Dendritic cell treated with granulocyte-macrophage colony-stimulating factor and Interleukin-4, amounts not matched to agents 40 ng/mL and 50 ng/mL, for 4 days (primary cell): ENCODE data around the gene PATZ1.
A peak's percentile ranks its signal among the peaks of the same experiment; 100 is the strongest.
"Not testable (repeated sequence)": the region's sequence is repeated elsewhere in the genome, so short reads cannot be mapped to it uniquely, and the experiment has no call there.

Experiments
- H3K27ac Mint-ChIP-seq: one replicate; pipeline ENCODE4 v1.8.0; 2022; ENCODE audit warnings: mild to moderate bottlenecking, mixed read lengths
- H3K27me3 Mint-ChIP-seq: one replicate; pipeline ENCODE4 v1.8.0; 2022; ENCODE audit warnings: mild to moderate bottlenecking, mixed read lengths
- H3K36me3 Mint-ChIP-seq: one replicate; pipeline ENCODE4 v1.8.0; 2022; ENCODE audit warnings: low read depth, mixed read lengths
- H3K4me1 Mint-ChIP-seq: one replicate; pipeline ENCODE4 v1.8.0; 2022; ENCODE audit warnings: low read depth, mixed read lengths
- H3K4me3 Mint-ChIP-seq: one replicate; pipeline ENCODE4 v1.8.0; 2022; ENCODE audit warnings: mild to moderate bottlenecking, moderate library complexity, mixed read lengths
- H3K9me3 Mint-ChIP-seq: one replicate; pipeline ENCODE4 v1.8.0; 2022; ENCODE audit warnings: mixed read lengths
- intact Hi-C: fragments of 100-400 bp; cut with micrococcal nuclease; formaldehyde crosslinking; loops from one replicate; pipeline ENCODE4 v1.15.0; 2022

PATZ1 gene

GRCh38 chr22:31348009-31348337, 1.8 kb upstream of the PATZ1 start:
- Mint-ChIP-seq H3K27ac (peak overlapping the region; percentile 91), H3K27me3 (peaks cover 13% of the 10 kb centered on the region), H3K4me3 (peak overlapping the region; percentile 80), H3K4me1 (peaks cover 33% of the 10 kb centered on the region), H3K36me3 (peaks cover 27% of the 10 kb centered on the region)
- intact Hi-C loops, result loop anchor here (5.0 kb wide), 1 partner anchor 56 kb away; the partner anchor contains the start of gene PIK3IP1
- not testable (repeated sequence) for H3K9me3 Mint-ChIP-seq

DNA sequence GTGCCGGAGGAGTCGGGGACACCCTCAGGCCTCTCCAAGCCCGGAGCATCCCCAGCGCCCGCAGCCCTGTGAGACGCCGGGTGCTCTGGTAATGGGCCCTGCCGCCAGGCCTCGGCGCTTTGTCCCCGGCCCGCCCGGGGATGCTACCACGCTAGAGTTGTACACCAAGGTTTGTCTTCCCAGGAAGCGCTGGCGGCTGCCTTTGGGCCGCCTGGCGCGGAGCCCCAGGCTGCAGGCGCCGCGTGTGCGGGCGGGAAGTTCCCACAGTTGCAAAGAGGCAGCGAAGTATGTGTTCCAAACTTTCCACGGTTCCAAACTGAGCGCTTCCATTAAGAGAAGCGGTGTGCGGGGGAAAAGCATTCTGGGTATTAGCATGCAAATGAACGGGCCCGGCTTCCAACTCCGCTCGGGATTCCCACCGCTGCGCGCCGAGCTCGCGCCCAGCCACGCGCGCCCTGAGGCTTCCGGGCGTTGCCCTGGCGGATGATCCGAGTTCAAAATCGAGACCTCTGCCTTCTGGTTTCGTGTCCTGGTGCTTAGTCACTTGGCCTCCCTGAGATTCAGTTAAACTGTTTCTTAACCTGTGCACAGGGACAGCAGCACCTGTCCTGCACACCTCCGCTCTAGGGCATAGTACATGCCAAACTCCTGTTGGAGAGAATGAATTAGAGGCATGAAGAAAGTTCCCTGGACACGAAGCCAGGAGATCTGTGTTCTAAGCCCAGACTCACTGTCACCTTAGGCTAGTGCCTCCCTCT, 1.3 kb upstream of the PATZ1 start:
- H3K9me3 Mint-ChIP-seq, result no peaks in the 10 kb centered on the region

GRCh38 chr22:31346733-31347250, 646 bp upstream of the PATZ1 start:
- Mint-ChIP-seq H3K27me3 (peaks cover 13% of the 10 kb centered on the region), H3K9me3 (no peaks in the 10 kb centered on the region), H3K4me1 (peaks cover 44% of the 10 kb centered on the region), H3K27ac (peak overlapping the region; percentile 91), H3K4me3 (peak overlapping the region; percentile 80), H3K36me3 (peaks cover 39% of the 10 kb centered on the region)
- intact Hi-C loops, result loop anchor here (5.0 kb wide), 1 partner anchor 54 kb away; the partner anchor contains the start of gene PIK3IP1

More for the DNA sequence above, 1.3 kb upstream of the PATZ1 start:
- intact Hi-C loops, result loop anchor here (5.0 kb wide), 1 partner anchor 55 kb away; the partner anchor contains the start of gene PIK3IP1
- peaks cover 38% of the 10 kb centered on the region for H3K4me1 Mint-ChIP-seq
- peak overlapping the region; percentile 80 for H3K4me3 Mint-ChIP-seq
- H3K27me3 Mint-ChIP-seq, result peaks cover 13% of the 10 kb centered on the region
- H3K27ac Mint-ChIP-seq, result peak overlapping the region; percentile 91
- peaks cover 32% of the 10 kb centered on the region for H3K36me3 Mint-ChIP-seq

DNA sequence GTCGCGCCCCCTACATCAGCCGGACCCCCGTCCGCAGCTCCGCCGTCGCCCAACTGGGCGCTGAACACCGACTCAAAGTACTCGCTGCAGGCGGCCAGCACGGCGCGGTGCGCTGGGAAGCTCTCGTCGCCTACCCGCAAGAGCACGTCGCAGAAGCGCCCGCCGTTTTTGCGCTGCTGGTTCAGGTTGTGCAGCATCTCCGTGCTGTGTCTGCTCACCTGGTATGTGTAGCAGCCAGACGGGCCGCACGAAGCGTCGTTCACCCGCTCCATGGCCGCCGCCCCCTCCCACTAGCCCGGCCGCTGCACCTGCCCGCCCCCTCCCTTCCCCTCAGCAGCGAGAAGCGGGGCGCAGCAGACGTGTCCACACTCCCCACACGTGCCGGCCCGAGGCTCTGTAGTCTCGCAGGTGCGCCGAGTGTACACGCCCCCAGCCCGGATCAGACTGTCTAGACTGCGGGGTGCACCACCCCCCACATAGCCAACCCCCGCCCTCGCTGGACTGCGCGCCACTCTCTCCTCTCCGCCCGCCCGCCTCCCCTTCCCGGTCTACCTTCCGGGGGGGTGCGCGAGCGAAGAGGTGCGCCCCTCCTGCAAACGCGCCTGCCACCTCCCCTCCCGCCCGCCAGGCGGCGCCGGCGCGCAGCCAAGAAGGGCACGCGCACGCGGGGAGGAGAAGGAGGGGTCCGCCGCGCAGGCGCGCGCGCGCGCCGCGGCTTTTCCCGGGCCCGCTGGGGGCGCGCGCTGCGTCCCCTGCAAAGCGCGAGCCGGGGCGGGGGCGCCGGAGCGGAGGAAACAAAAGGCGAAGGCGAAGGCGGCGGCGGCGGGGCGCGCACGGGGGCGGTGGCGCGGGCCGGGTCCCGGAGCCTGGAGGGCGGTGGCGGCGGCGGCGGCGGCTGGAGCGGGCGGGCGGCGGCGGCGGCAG, 553 bp downstream of the PATZ1 start:
- H3K4me1 Mint-ChIP-seq, result peaks cover 56% of the 10 kb centered on the region
- peaks cover 9% of the 10 kb centered on the region for H3K27me3 Mint-ChIP-seq
- H3K4me3 Mint-ChIP-seq, result peak overlapping the region; percentile 85
- peaks cover 51% of the 10 kb centered on the region for H3K36me3 Mint-ChIP-seq
- no peaks in the 10 kb centered on the region for H3K9me3 Mint-ChIP-seq
- intact Hi-C loops, result loop anchor here (1.0 to 5.0 kb wide), 2 partner anchors 53 to 54 kb away; partner anchors contain the start of genes DRG1 and PIK3IP1
- peak overlapping the region; percentile 91 for H3K27ac Mint-ChIP-seq

DNA sequence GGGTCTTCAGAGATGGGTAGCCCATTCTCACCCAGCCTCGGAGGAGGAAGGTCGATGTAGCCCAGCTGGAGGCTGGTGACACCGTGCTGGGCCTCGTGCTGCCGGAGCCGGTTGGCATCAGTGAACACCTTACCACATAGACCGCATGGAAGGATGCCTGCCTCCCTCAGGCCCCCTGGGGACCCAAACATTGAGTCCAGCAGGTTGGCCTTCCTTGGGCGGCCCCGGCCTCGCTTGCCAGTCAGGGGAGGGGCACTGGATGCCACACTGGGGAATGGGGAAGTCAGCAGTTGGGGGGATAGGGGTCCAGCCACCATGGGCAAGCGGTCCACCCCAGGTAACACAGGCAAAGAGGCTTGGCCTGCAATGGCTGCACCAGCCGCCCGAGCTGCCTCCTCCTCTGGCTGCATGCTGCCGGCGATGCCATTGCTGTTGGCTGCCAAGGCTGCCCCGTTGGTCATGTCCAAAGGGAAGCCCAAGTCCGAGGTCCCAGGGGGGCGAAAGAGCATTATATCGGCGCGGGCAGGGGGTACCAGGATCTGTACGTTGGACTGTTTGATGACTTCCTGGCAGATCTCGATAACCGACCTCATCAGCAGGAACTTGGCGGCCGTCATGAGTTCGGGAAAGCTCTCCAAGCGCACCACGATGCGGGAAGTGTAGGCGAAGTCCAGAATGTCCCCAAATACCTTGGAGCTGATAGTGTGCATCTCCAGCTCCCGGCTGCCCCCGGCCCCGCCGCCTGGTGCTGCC, 1.4 kb downstream of the PATZ1 start:
- peaks cover 7% of the 10 kb centered on the region for H3K27me3 Mint-ChIP-seq
- intact Hi-C loops, result loop anchor here (1.0 to 5.0 kb wide), 2 partner anchors 52 to 55 kb away; partner anchors contain the start of genes DRG1 and PIK3IP1
- peaks cover 65% of the 10 kb centered on the region for H3K4me1 Mint-ChIP-seq
- H3K9me3 Mint-ChIP-seq, result no peaks in the 10 kb centered on the region
- peak overlapping the region; percentile 91 for H3K27ac Mint-ChIP-seq
- peak overlapping the region; percentile 85 for H3K4me3 Mint-ChIP-seq
- H3K36me3 Mint-ChIP-seq, result peaks cover 59% of the 10 kb centered on the region

- intact Hi-C loops, result no loop called here
- Mint-ChIP-seq H3K4me1 (peaks cover 66% of the 10 kb centered on the region), H3K9me3 (no peaks in the 10 kb centered on the region), H3K4me3 (peak overlapping the region; percentile 85), H3K36me3 (peaks cover 65% of the 10 kb centered on the region), H3K27ac (no peak overlapping the region), H3K27me3 (peaks cover 7% of the 10 kb centered on the region)
Measured at GRCh38 chr22:31344256-31344577, 1.9 kb downstream of the PATZ1 start.

DNA sequence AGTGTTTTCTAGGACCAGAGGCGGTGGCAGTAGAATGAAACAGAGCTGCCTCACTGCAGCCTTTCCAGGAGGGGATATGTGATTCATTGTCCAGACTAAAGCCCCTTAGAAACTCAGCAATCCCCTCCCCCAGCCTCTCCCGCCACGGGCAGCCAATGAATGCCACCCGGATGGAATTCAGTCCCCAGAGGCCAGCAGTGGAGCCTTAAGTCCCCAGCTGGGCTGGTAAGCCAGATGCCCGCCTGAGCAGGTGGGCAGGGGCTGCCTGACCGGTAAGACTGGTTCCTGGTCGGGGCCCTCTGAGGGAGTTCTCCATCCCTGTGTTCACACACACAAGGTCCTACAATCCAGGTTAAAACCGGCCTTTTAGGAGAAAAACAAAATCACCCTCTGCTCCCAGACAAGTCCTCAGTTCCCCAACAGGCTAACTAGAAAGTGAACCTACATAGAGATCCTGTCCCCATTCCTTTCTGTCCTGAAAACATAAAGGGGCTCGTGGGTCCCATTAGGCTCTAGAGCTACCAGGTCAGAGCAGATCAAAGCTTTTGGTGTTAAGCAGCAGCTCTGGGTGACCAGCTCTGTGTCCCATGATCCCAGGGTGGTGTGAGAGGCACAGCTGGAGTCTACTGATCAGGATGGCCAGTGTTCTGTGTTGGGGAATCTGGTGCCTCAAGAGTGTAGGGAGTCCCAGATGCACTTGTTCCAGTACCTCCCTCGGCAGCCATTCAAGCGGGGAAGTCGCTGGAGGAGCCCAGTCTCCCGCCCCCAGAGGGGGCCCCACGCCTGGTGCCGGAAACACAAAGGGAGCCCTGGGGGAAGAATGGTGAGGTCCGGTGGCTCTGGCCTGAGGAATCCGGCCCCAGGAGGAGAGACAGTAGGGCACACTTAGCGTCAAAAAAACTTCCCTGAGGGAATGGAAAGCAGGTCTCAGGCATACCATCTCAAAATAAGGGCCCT, 2.6 kb downstream of the PATZ1 start:
- Mint-ChIP-seq H3K4me1 (peaks cover 66% of the 10 kb centered on the region), H3K9me3 (no peaks in the 10 kb centered on the region), H3K27ac (no peak overlapping the region), H3K4me3 (peak overlapping the region; percentile 85), H3K27me3 (peaks cover 3% of the 10 kb centered on the region), H3K36me3 (peaks cover 72% of the 10 kb centered on the region)
- intact Hi-C loops, result no loop called here

GRCh38 chr22:31342389-31343140, 3.6 kb downstream of the PATZ1 start:
- Mint-ChIP-seq H3K4me1 (peaks cover 62% of the 10 kb centered on the region), H3K36me3 (peaks cover 81% of the 10 kb centered on the region), H3K9me3 (no peaks in the 10 kb centered on the region), H3K27me3 (no peaks in the 10 kb centered on the region), H3K4me3 (peak overlapping the region; percentile 85), H3K27ac (no peak overlapping the region)
- intact Hi-C loops, result no loop called here

- intact Hi-C loops, result no loop called here
- no peak overlapping the region for H3K4me3 Mint-ChIP-seq
- no peaks in the 10 kb centered on the region for H3K9me3 Mint-ChIP-seq
- H3K27ac Mint-ChIP-seq, result peak overlapping the region; percentile 28
- peaks cover 61% of the 10 kb centered on the region for H3K4me1 Mint-ChIP-seq
- peaks cover 91% of the 10 kb centered on the region for H3K36me3 Mint-ChIP-seq
- H3K27me3 Mint-ChIP-seq, result no peaks in the 10 kb centered on the region
Measured at GRCh38 chr22:31341386-31342088, 4.6 kb downstream of the PATZ1 start.

GRCh38 chr22:31340765-31341247, 5.3 kb downstream of the PATZ1 start:
- H3K27ac Mint-ChIP-seq, result no peak overlapping the region
- H3K27me3 Mint-ChIP-seq, result no peaks in the 10 kb centered on the region
- peaks cover 96% of the 10 kb centered on the region for H3K36me3 Mint-ChIP-seq
- peaks cover 61% of the 10 kb centered on the region for H3K4me1 Mint-ChIP-seq
- no peak overlapping the region for H3K4me3 Mint-ChIP-seq
- no peaks in the 10 kb centered on the region for H3K9me3 Mint-ChIP-seq
- intact Hi-C loops, result no loop called here

GRCh38 chr22:31340360-31340759, 5.8 kb downstream of the PATZ1 start:
- peaks cover 96% of the 10 kb centered on the region for H3K36me3 Mint-ChIP-seq
- no peaks in the 10 kb centered on the region for H3K27me3 Mint-ChIP-seq
- no peak overlapping the region for H3K4me3 Mint-ChIP-seq
- intact Hi-C loops, result no loop called here
- H3K27ac Mint-ChIP-seq, result no peak overlapping the region
- H3K4me1 Mint-ChIP-seq, result peaks cover 57% of the 10 kb centered on the region
- H3K9me3 Mint-ChIP-seq, result no peaks in the 10 kb centered on the region
